Occipital lobe (tissue), 2 donors: ENCODE data around the gene ZSWIM6. TPM values are rescaled to one million over a fixed set of nuclear protein-coding genes. Genes with fewer than 3 reads are reported as not detected.

ENCODE experiments used
- DNase-seq: peaks from one replicate; lab custom pipeline; 2025; lab: John Stamatoyannopoulos, UW
- total RNA-seq: library from RNA; depleted of rRNA; stranded (reverse); fragments of >200 nt; gene quantifications from one replicate; pipeline ENCODE4 v1.2.3, GENCODE V29; 2014

The ZSWIM6 gene
- total RNA-seq, 1 donor from 2014 or later, result 57.4 TPM

- no peak for DNase-seq
Observed at GRCh38 chr5:61536922-61537321, 204.9 kb downstream of the ZSWIM6 start.

GRCh38 chr5:61538722-61539501, 206.9 kb downstream of the ZSWIM6 start:
- DNase-seq, result no peak

- no peak for DNase-seq
Observed at GRCh38 chr5:61549530-61549929, 217.5 kb downstream of the ZSWIM6 start.

- no peak for DNase-seq
Observed at GRCh38 chr5:61551637-61552313, 219.7 kb downstream of the ZSWIM6 start.

GRCh38 chr5:61559146-61559545, 227.1 kb downstream of the ZSWIM6 start:
- no peak for DNase-seq

GRCh38 chr5:61559722-61560121, 227.7 kb downstream of the ZSWIM6 start:
- DNase-seq, result no peak

- no peak for DNase-seq
Observed at GRCh38 chr5:61563401-61563800, 231.3 kb downstream of the ZSWIM6 start.

GRCh38 chr5:61567337-61567736, 235.3 kb downstream of the ZSWIM6 start:
- no peak for DNase-seq

- no peak for DNase-seq
Observed at GRCh38 chr5:61569353-61569752, 237.3 kb downstream of the ZSWIM6 start.

- no peak for DNase-seq
Observed at GRCh38 chr5:61570767-61571166, 238.7 kb downstream of the ZSWIM6 start.

- DNase-seq, result no peak
Observed at GRCh38 chr5:61572959-61573358, 240.9 kb downstream of the ZSWIM6 start.

- no peak for DNase-seq
Observed at GRCh38 chr5:61575103-61575502, 243.0 kb downstream of the ZSWIM6 start.

GRCh38 chr5:61575581-61575980, 243.5 kb downstream of the ZSWIM6 start:
- no peak for DNase-seq

GRCh38 chr5:61576556-61576955, 244.5 kb downstream of the ZSWIM6 start:
- no peak for DNase-seq

- no peak for DNase-seq
Observed at GRCh38 chr5:61578858-61579503, 246.9 kb downstream of the ZSWIM6 start.

GRCh38 chr5:61582205-61582820, 250.3 kb downstream of the ZSWIM6 start:
- no peak for DNase-seq

- DNase-seq, result no peak
Observed at GRCh38 chr5:61582887-61583286, 250.8 kb downstream of the ZSWIM6 start.

GRCh38 chr5:61586096-61587084, 254.3 kb downstream of the ZSWIM6 start:
- DNase-seq, result no peak

GRCh38 chr5:61587125-61587524, 255.1 kb downstream of the ZSWIM6 start:
- DNase-seq, result no peak

GRCh38 chr5:61588216-61588615, 256.2 kb downstream of the ZSWIM6 start:
- no peak for DNase-seq

- no peak for DNase-seq
Observed at GRCh38 chr5:61589946-61590345, 257.9 kb downstream of the ZSWIM6 start.
